ENCODE measurements around the gene NTRK3.

Gene NTRK3

GRCh38 chr15:88181613-88182012, 74.9 kb downstream of the NTRK3 start:
- no peak for ATAC-seq (ENCODE audit: low read depth)
- Histone ChIP-seq H3K36me3 (ENCODE audit: low read depth) (no peaks in the 10 kb centered on the region), H3K27me3 (ENCODE audit: insufficient read depth, poor library complexity, severe bottlenecking) (peaks cover 2% of the 10 kb centered on the region), H3K4me1 (ENCODE audit: insufficient read depth, poor library complexity, severe bottlenecking) (no peaks in the 10 kb centered on the region), H3K27ac (ENCODE audit: poor library complexity, severe bottlenecking) (no peak overlapping the region), H3K4me3 (ENCODE audit: severe bottlenecking) (no peak overlapping the region), H3K9me3 (ENCODE audit: severe bottlenecking) (no peaks in the 10 kb centered on the region)
- no peak for TF ChIP-seq CTCF (IDR thresholded peaks at IDR 0.05; ENCODE audit: poor library complexity, severe bottlenecking)
- no peak for DNase-seq (ENCODE audit: low spot score)

- Histone ChIP-seq H3K27me3 (ENCODE audit: insufficient read depth, poor library complexity, severe bottlenecking) (no peaks in the 10 kb centered on the region), H3K36me3 (ENCODE audit: low read depth) (no peaks in the 10 kb centered on the region), H3K9me3 (ENCODE audit: severe bottlenecking) (no peaks in the 10 kb centered on the region), H3K4me3 (ENCODE audit: severe bottlenecking) (no peak overlapping the region), H3K27ac (ENCODE audit: poor library complexity, severe bottlenecking) (no peak overlapping the region), H3K4me1 (ENCODE audit: insufficient read depth, poor library complexity, severe bottlenecking) (no peaks in the 10 kb centered on the region)
- TF ChIP-seq CTCF (IDR thresholded peaks at IDR 0.05; ENCODE audit: poor library complexity, severe bottlenecking): no peak
- DNase-seq (ENCODE audit: low spot score) (no peak), ATAC-seq (ENCODE audit: low read depth) (no peak)
Measured at GRCh38 chr15:88179562-88179961, 77.0 kb downstream of the NTRK3 start.

GRCh38 chr15:88178631-88179030, 77.9 kb downstream of the NTRK3 start:
- H3K4me1 ChIP-seq (ENCODE audit: insufficient read depth, poor library complexity, severe bottlenecking): no peaks in the 10 kb centered on the region
- DNase-seq (ENCODE audit: low spot score) (no peak), ATAC-seq (ENCODE audit: low read depth) (no peak)
- H3K27ac ChIP-seq (ENCODE audit: poor library complexity, severe bottlenecking): no peak overlapping the region
- no peak for TF ChIP-seq CTCF (IDR thresholded peaks at IDR 0.05; ENCODE audit: poor library complexity, severe bottlenecking)
- H3K27me3 ChIP-seq (ENCODE audit: insufficient read depth, poor library complexity, severe bottlenecking): no peaks in the 10 kb centered on the region
- no peaks in the 10 kb centered on the region for H3K9me3 ChIP-seq (ENCODE audit: severe bottlenecking)
- H3K4me3 ChIP-seq (ENCODE audit: severe bottlenecking): no peak overlapping the region
- no peaks in the 10 kb centered on the region for H3K36me3 ChIP-seq (ENCODE audit: low read depth)

GRCh38 chr15:88177451-88177850, 79.1 kb downstream of the NTRK3 start:
- no peaks in the 10 kb centered on the region for H3K27me3 ChIP-seq (ENCODE audit: insufficient read depth, poor library complexity, severe bottlenecking)
- H3K36me3 ChIP-seq (ENCODE audit: low read depth): no peaks in the 10 kb centered on the region
- H3K27ac ChIP-seq (ENCODE audit: poor library complexity, severe bottlenecking): no peak overlapping the region
- no peaks in the 10 kb centered on the region for H3K9me3 ChIP-seq (ENCODE audit: severe bottlenecking)
- TF ChIP-seq CTCF (IDR thresholded peaks at IDR 0.05; ENCODE audit: poor library complexity, severe bottlenecking): no peak
- H3K4me3 ChIP-seq (ENCODE audit: severe bottlenecking): no peak overlapping the region
- DNase-seq (ENCODE audit: low spot score): no peak
- no peaks in the 10 kb centered on the region for H3K4me1 ChIP-seq (ENCODE audit: insufficient read depth, poor library complexity, severe bottlenecking)
- ATAC-seq (ENCODE audit: low read depth): no peak

GRCh38 chr15:88174571-88174970, 82.0 kb downstream of the NTRK3 start:
- TF ChIP-seq CTCF (IDR thresholded peaks at IDR 0.05; ENCODE audit: poor library complexity, severe bottlenecking): no peak
- ATAC-seq (ENCODE audit: low read depth) (no peak; the same call in 2 of the 3 replicates), DNase-seq (ENCODE audit: low spot score) (no peak)
- Histone ChIP-seq H3K27ac (ENCODE audit: poor library complexity, severe bottlenecking) (no peak overlapping the region), H3K36me3 (ENCODE audit: low read depth) (no peaks in the 10 kb centered on the region), H3K9me3 (ENCODE audit: severe bottlenecking) (no peaks in the 10 kb centered on the region), H3K4me1 (ENCODE audit: insufficient read depth, poor library complexity, severe bottlenecking) (no peaks in the 10 kb centered on the region), H3K4me3 (ENCODE audit: severe bottlenecking) (no peak overlapping the region), H3K27me3 (ENCODE audit: insufficient read depth, poor library complexity, severe bottlenecking) (no peaks in the 10 kb centered on the region)

Measured in RWPE2 (cell line).